GM19025 (cell line): ENCODE data around the gene AAR2.

ENCODE experiments used
- ATAC-seq: cut with Tn5 transposase; IDR thresholded peaks from one replicate; pipeline ENCODE4 v1.9.1; 2021; ENCODE audit warnings: mild to moderate bottlenecking, low read depth, moderate library complexity; ENCODE audit not compliant: unreplicated experiment

Gene AAR2

GRCh38 chr20:36259177-36260061 lies 23.1 kb downstream of the AAR2 start:
- no peak for ATAC-seq

- ATAC-seq, result no peak
Measured at GRCh38 chr20:36260316-36260715, 24.0 kb downstream of the AAR2 start.

- no peak for ATAC-seq
Measured at GRCh38 chr20:36261389-36262105, 25.3 kb downstream of the AAR2 start.

- ATAC-seq, result no peak
Measured at GRCh38 chr20:36262440-36262839, 26.2 kb downstream of the AAR2 start.

GRCh38 chr20:36264426-36265246 lies 28.4 kb downstream of the AAR2 start:
- no peak for ATAC-seq

GRCh38 chr20:36266189-36266588 lies 29.9 kb downstream of the AAR2 start:
- no peak for ATAC-seq

GRCh38 chr20:36267605-36268381 lies 31.5 kb downstream of the AAR2 start:
- ATAC-seq, result no peak

GRCh38 chr20:36268440-36269342 lies 32.4 kb downstream of the AAR2 start:
- ATAC-seq, result no peak

- no peak for ATAC-seq
Measured at GRCh38 chr20:36269507-36269906, 33.2 kb downstream of the AAR2 start.

- no peak for ATAC-seq
Measured at GRCh38 chr20:36270744-36271638, 34.7 kb downstream of the AAR2 start.

GRCh38 chr20:36271639-36272546 lies 35.6 kb downstream of the AAR2 start:
- no peak for ATAC-seq

GRCh38 chr20:36272547-36273220 lies 36.4 kb downstream of the AAR2 start:
- no peak for ATAC-seq

- no peak for ATAC-seq
Measured at GRCh38 chr20:36273414-36274180, 37.3 kb downstream of the AAR2 start.

- no peak for ATAC-seq
Measured at GRCh38 chr20:36274181-36274841, 38.0 kb downstream of the AAR2 start.

- ATAC-seq, result no peak
Measured at GRCh38 chr20:36275011-36275410, 38.7 kb downstream of the AAR2 start.
